Amniotic stem cell (primary cell): ENCODE data around the gene TAS2R3.
A peak's percentile ranks its signal among the peaks of the same experiment; 100 is the strongest.

ENCODE experiments used
- DNase-seq: peaks from one replicate; lab custom pipeline; 2025; lab: John Stamatoyannopoulos, UW

The TAS2R3 gene

GRCh38 chr7:141785706-141786552, 22.0 kb downstream of the TAS2R3 start:
- DNase-seq = peak; percentile 7

- DNase-seq = no peak
Measured at GRCh38 chr7:141788296-141788695, 24.4 kb downstream of the TAS2R3 start.

GRCh38 chr7:141789917-141790316, 26.0 kb downstream of the TAS2R3 start, which contains the start of gene TAS2R5:
TSS of gene TAS2R5 (plus strand) at chr7:141790217. CDS start at chr7:141790362, 145 bp downstream.
- no peak for DNase-seq

GRCh38 chr7:141792526-141792925, 28.6 kb downstream of the TAS2R3 start:
- no peak for DNase-seq
